NK-92 (cell line): Measurements from ENCODE around the gene PDE4DIP.
"Not testable (repeated sequence)": the region's sequence is repeated elsewhere in the genome, so short reads cannot be mapped to it uniquely, and the experiment has no call there.

Source experiments
- DNase-seq: peaks from one replicate; lab custom pipeline; 2025; ENCODE audit not compliant: unreplicated experiment; lab: John Stamatoyannopoulos, UW

The PDE4DIP gene

DNA sequence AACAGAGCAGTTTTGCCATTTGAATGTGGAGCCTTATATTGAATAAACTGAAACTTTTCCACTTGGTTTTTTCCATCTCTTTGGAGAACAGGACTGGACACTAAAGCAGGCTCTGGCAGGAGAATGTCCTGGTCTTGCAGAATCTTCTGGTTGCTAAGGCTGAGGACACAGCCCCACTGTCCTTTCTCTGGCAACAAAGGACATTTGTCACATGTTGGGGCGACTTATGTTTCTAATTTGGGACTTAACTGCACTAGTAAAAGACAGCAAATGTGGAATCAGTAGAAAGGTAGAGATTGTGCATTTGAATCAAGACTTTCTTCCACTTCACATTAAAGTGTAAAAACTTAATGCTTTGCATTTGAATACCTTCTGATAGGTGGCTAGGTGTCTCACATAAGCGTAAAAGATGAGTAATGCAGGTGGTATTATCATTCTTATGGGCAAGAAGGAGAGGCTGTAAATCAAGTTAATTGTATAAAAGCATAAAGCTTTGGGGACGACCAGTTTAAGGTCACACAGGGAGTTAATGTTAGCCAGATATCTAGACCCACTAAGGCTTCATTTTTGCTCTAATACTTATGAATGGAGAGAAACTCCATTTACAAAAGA, 74.7 kb downstream of the PDE4DIP start:
- not testable (repeated sequence) for DNase-seq

DNA sequence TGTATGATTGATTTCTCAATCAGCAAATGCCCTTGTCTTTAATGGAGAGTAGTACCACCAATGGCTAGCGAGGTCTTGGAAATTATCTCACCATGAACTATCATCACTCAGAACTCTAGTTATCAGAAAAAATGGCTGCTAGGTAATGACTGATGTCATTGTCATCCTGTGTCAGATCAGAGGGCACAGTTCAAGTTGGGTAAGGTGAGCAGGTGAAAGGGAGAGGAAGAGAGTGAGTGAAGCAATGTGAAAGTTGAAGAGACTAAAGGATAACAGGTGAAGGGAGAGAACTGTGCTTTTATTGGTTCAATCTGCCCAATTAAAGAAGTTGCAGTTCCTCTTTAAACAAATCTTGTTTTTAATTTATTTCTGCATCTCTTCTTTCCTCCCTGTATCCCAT, 76.8 kb downstream of the PDE4DIP start:
- DNase-seq = not testable (repeated sequence)

DNA sequence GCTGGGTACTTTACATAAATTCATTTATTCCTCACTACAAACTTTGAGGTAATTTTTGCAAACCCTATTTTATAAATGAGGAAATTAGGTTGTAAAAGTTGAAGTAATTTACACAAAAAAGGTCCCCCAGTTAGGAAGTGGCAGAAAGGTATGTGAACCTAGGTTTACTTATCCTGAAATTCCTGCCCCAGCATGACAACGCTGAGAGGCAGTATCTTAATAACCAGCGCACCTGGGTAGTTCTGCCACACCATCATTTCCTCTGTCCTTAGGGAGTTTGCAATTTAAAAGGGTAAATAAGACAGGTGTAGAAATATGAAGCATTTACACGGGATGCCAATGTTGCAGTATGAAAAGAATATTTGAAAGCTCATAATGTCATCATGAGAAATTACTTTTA, 79.6 kb downstream of the PDE4DIP start:
- DNase-seq = not testable (repeated sequence)

DNA sequence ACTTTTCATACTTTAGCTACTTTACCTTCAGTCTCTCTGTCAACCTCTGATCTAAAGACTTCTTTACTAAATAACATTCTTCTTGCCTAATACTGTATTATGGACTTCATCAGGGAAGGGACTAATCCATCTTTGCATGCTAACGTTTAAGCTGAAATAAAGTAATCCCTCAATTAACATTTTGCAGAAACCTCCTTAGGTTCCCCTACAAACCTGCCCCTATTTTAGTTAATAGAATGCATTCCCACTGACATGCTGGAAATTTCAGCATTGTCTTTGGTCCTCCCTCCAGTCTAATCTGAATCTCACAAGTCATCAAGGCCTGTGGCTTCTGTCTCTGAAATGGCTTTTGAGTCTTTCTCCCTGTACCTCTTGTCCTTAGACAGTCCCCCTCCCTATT, 83.4 kb downstream of the PDE4DIP start:
- not testable (repeated sequence) for DNase-seq

DNA sequence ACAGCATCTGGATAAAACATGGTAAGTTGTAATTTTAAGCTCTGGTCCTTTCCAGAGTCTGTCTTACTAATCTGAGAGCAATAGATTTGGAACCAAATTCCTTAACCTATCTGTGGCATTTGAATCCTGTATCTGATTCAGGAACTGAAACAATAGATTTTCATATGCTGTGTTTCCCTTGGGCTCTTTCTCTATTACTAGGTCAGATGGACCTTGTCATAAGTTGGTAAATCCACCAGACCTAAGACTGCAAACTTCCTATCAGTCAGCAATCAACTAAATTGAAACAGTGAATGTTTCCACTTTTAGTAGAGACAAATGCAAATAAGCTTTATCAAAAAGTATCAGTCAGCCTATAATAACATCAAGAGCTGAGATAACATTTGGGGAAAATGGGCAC, 85.0 kb downstream of the PDE4DIP start:
- DNase-seq = not testable (repeated sequence)

DNA sequence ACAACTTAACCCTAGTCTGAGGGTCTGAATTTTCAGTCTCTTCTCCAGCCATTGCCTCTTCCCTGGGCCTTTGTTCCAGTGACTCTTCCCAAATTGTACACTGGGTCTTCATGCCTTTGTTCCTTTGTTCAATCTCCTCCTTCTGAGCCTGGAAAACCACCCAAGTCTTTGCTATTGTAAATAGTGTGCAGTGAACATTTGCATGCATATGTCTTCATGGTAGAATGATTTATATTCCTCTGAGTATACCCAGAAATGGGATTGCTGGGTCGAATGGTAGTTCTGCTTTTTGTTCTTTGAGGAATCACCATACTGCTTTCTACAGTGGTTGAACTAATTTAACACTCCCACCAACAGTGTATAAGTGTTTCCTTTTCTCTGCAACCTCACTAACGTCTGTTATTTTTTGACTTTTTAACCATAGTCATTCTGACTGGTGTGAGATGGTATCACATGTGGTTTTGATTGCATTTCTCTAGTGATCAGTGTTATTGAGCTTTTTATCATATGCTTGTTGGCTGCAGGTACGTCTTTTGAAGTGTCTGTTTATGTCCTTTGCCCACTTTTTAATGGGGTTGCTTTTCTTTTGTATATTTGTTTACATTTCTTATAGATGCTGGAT, 91.3 kb downstream of the PDE4DIP start:
- not testable (repeated sequence) for DNase-seq

DNA sequence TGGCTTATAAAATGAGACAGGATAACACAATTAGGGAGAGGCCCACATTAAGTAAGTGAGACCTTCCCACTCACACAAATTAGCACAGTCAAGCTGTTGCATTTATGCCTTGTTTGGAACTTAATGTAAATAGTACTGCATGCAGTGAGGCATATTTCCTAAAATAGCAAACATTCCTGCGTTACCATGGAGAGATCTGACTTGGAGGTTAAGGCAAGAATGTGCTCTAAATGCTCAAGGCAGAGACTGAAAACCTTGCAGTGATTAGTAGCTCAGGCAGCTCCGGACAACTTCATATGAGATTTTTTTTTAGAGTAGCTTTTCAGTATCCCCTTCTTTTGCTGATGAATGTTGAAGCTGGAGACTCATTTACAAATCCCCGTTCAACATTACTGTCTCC, 98.7 kb downstream of the PDE4DIP start:
- DNase-seq = not testable (repeated sequence)

DNA sequence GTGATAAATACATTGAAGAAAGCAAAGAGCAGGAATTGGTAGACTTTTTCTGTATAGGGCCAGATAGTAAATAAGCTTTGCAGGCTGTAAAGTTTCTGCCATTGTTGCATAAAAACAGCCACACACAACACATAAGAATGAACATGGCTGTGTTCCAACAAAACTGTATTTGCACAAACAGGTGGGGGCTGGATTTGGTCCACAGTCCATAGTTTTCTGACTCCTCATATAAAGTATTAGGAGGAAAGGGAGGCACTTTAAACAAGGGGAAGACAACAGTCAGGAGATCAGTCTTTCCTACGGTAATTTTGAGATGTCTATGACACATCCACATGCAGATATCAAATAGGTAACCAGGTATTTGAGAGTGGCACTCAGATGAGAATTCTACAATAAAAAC, 100.9 kb downstream of the PDE4DIP start:
- DNase-seq = not testable (repeated sequence)

DNA sequence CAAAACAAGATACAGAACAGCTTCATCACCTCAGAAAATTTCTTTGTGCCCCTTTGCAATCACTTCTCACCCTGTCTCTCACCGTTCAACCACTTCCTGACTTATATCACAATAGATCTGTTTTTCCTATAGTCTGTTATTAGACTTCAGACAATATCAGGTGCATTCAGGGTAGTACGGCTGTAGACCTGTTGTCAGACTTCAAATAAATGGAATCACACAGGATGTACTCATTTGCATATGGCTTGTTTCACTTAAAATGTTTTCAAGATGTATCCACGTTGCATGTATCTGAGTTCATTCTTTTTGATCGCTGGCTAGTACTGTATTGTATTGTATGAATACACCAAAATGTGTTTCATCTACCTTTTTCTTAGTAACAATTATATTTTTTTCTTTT, 104.5 kb downstream of the PDE4DIP start:
- DNase-seq = not testable (repeated sequence)

DNA sequence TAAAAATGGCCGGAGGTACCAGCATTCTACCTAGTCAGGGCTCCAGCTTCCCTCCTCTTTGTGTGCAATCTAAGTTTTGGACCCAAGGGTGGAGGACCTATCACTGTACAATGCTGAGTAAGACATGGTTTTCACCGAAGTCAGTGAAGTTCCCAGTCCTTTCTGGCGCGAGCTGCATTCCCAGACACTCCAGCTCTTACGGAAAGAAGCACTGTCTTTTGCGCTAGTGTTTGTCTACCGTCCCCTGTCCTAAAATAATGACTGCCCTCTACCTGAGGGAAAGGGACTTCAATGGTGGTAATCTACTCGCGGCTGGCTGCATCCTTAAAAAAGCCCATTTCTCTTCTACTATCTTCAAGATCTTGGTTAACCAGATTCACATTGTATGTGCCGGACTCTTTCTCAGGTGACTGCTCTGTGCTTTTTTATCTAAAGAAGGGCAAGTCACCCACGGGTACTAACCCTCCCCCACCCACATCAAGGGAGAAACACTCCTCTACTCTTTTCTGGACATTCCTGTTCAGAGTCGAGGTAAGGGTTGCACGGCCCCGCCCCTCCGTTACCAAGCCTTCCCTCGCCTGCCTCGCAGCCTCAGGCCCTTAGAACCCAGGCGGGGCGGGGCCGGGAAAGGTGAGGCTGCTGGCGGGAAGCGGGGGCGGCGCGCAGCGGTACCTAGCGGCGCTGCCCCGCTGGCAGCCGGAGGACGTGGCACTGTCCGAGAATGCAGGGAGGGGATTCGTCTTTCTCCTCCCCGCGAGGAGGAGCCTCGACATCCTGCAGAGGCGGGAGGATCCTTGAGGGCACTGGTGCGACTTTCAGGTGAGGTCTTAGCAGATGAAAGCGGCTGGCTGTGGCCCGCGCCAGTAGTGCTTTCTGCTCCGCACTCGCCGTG, 107.4 kb downstream of the PDE4DIP start:
- not testable (repeated sequence) for DNase-seq

DNA sequence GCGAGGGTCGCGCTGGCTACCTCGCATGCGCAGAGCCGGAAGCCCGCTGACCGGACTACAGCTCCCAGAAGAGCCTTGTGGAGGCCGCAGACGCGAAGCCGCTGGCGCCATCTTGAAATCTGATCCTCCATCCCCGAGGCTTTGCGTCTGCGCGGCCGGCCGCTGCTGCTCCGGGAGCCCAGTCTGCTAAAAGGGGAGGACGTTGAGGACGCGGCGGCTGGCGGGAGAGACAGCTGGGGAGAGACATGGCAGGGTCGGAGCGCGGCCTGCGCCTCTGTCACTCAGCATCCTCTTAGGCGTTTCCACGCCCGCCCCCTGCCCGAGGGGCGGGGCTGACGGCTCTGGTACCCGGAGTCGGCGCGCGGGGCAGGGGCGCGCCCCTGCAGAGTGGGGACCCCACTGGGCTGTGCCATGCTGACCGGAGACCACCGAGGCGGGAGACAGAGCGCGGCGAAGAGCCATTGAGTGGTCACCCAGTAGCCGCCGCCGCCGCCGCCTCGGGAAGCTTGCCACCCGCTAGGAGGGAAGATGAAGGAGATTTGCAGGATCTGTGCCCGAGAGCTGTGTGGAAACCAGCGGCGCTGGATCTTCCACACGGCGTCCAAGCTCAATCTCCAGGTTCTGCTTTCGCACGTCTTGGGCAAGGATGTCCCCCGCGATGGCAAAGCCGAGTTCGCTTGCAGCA, 108.2 kb downstream of the PDE4DIP start:
- DNase-seq = not testable (repeated sequence)

DNA sequence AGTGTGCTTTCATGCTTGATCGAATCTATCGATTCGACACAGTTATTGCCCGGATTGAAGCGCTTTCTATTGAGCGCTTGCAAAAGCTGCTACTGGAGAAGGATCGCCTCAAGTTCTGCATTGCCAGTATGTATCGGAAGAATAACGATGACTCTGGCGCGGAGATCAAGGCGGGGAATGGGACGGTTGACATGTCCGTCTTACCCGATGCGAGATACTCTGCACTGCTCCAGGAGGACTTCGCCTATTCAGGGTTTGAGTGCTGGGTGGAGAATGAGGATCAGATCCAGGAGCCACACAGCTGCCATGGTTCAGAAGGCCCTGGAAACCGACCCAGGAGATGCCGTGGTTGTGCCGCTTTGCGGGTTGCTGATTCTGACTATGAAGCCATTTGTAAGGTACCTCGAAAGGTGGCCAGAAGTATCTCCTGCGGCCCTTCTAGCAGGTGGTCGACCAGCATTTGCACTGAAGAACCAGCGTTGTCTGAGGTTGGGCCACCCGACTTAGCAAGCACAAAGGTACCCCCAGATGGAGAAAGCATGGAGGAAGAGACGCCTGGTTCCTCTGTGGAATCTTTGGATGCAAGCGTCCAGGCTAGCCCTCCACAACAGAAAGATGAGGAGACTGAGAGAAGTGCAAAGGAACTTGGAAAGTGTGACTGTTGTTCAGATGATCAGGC, 108.8 kb downstream of the PDE4DIP start:
- not testable (repeated sequence) for DNase-seq

DNA sequence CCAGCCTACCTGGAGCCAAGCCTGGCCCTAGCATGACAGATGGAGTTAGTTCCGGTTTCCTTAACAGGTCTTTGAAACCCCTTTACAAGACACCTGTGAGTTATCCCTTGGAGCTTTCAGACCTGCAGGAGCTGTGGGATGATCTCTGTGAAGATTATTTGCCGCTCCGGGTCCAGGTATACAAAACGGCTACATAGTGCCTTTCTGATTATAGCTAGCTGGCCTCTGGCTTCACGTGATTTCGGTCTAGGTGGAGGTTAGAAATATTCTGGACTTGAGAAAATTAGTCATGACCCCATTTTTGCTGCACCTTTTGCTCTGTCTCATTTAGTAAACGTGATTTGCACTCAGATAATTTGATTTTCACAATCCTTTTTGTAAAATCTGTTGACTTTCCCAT, 109.5 kb downstream of the PDE4DIP start:
- not testable (repeated sequence) for DNase-seq

DNA sequence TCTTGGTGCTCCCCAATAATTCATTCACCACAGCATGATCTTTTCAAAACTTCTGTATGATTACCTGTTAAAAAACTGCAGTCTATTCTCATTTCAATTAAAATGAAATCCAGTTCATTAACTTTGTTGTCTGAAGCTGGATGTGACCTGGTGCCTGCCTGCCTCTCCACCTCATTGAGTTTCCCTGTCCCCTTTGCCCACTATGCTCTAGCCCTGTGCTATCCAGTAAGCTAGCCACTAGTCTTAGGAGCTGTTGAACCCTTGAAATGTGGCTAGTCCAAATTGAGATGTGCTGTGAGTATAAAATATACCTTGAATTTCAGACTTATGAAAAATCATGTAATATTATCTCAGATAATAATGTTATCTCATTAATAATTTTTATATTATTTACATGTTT, 114.1 kb downstream of the PDE4DIP start:
- not testable (repeated sequence) for DNase-seq

DNA sequence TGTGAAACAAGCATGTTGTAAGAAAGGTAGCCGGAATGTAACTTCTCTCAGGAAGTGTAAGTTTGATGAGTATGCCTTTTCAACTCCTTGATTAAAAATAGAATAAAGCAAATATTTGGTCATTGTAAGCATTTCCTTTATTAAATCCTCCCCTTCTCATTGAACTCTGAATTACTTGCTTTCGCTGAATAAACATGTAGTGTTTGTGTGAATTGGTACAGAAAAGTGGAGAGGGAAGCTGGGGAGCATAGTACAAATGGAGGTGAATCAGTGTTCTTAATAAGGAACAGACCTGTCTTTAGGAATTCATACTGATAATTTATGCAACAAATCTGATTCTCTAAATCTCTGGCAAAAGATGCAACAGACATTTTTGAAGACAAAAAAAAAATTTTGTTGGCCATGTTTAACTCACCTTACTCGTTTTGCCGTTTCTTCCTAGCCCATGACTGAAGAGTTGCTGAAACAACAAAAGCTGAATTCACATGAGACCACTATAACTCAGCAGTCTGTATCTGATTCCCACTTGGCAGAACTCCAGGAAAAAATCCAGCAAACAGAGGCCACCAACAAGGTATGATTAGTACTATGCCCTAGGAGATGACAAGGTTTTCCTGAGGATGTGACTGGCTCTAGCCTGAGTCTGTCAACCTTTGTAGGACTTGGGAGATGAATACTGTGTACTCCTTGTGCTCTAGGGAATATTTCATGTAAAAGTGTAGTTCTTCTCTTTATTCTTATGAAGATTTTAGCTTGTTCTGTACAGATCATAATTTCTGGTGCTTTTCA, 116.2 kb downstream of the PDE4DIP start:
- DNase-seq = not testable (repeated sequence)

DNA sequence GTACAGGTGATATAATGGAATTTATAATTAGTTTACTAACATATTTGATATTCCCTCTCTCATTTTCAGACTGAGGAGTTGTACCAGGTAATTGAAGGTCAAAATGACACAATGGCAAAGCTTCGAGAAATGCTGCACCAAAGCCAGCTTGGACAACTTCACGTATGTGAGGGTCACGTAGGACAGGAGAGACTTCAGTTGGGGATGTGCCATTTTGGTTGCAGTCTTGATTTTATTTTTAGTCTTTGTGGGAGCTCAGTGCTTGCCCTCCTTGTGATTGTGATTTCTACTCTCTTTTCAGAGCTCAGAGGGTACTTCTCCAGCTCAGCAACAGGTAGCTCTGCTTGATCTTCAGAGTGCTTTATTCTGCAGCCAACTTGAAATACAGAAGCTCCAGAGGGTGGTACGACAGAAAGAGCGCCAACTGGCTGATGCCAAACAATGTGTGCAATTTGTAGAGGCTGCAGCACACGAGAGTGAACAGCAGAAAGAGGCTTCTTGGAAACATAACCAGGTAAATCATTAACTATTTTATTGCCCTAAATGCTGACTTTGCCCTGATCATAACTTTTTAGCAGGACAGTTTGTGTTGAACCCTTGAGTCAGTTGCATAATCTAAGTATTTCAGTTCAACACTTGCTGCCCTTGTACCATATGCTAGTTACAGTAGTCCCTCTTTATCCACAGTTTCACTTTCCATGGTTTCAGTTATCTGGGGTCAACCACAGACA, 118.1 kb downstream of the PDE4DIP start:
- not testable (repeated sequence) for DNase-seq

DNA sequence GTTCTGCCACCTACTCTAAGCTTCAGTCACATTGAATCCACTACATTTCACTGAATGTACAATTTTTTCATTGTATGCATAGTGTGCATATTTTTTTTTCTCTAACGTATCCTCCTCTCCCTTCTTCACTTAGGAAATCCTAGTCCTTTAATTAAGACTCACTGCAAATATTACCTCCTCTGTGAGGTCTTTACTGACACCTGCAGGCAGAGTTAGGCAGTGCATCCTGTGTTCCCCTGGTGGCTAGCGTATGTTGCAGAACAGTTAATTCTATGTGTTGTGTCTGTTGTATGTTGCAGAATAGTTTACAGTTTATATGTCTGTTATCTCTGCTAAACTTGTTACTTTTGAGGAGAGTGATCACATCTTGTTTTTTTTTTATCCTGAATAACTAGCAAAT, 121.9 kb downstream of the PDE4DIP start:
- not testable (repeated sequence) for DNase-seq

DNA sequence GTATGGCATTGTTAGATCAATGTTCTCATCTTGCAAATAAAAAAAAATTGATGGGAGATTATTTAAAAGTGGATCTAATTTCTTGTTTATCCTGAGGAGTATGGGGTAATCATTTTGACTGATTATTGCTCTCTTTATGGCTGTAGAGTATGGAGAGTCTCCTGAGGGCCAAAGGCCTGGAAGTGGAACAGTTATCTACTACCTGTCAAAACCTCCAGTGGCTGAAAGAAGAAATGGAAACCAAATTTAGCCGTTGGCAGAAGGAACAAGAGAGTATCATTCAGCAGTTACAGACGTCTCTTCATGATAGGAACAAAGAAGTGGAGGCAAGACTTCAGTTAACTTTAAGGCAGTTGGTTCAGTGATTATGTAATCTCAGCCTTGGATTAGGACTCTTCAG, 123.4 kb downstream of the PDE4DIP start:
- DNase-seq = not testable (repeated sequence)

DNA sequence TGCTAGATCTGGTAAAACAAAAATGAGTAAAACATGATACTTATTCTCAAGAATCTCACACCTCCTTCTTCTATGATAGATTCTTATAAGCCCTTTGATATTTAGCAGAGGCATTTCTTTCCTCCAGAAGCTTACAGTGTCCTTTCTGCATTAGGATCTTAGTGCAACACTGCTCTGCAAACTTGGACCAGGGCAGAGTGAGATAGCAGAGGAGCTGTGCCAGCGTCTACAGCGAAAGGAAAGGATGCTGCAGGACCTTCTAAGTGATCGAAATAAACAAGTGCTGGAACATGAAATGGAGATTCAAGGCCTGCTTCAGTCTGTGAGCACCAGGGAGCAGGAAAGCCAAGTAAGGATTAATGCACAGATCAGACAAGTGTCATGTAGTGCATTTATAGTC, 124.5 kb downstream of the PDE4DIP start:
- not testable (repeated sequence) for DNase-seq
